Measurements from ENCODE around the gene CERS6. TPM values are rescaled to one million over a fixed set of nuclear protein-coding genes. Genes with fewer than 3 reads are reported as not detected.

CERS6 gene
- polyA plus RNA-seq, 3 donors, result 7.6 to 17.7 (median 15.6) TPM

DNA sequence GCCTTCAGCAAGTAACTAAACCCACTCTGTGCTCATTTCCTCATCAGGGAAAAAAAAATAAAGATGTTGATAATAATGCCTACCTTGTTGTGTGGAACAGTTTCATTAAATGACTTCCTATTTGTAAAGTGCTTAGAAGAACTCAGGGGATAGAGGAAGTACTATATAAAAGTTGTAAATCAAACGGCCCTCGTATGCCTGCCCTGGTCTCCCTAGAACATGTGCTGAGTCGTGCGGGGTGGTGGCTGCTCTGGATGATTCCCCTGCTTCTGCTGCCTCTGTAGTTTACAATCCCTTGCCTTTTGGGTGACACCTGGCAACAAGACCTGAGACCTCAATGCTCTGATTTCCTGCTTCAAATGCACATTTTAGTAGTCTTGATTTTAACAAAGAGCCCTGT lies 170.0 kb downstream of the CERS6 start:
- Mint-ChIP-seq H3K36me3 (no peaks in the 10 kb centered on the region), H3K27ac (peak overlapping the region in 3 of 7 donors; percentile 62 to 85 (median 76)), H3K4me3 (no peak overlapping the region), H3K4me1 (peaks cover 13% of the 10 kb centered on the region), H3K9me3 (peaks cover 0 to 1% (median 0%) of the 10 kb centered on the region in 7 donors), H3K27me3 (ENCODE audit: low read depth in 3 of 3) (no peaks in the 10 kb centered on the region)
- H4K20me1 ChIP-seq (ENCODE audit: insufficient read depth, low read length), result peaks cover 37% of the 10 kb centered on the region
- TF ChIP-seq, protein P1, sequence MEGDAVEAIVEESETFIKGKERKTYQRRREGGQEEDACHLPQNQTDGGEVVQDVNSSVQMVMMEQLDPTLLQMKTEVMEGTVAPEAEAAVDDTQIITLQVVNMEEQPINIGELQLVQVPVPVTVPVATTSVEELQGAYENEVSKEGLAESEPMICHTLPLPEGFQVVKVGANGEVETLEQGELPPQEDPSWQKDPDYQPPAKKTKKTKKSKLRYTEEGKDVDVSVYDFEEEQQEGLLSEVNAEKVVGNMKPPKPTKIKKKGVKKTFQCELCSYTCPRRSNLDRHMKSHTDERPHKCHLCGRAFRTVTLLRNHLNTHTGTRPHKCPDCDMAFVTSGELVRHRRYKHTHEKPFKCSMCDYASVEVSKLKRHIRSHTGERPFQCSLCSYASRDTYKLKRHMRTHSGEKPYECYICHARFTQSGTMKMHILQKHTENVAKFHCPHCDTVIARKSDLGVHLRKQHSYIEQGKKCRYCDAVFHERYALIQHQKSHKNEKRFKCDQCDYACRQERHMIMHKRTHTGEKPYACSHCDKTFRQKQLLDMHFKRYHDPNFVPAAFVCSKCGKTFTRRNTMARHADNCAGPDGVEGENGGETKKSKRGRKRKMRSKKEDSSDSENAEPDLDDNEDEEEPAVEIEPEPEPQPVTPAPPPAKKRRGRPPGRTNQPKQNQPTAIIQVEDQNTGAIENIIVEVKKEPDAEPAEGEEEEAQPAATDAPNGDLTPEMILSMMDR (IDR thresholded peaks at IDR 0.05), result no peak
- H3K4me1 ChIP-seq (ENCODE audit: control insufficient read depth in 1 of 2, insufficient read depth in 2 of 2, low read length in 2 of 2), result peaks cover 0 to 11% of the 10 kb centered on the region in 2 donors
- intact Hi-C loops (cut with micrococcal nuclease), result no loop called here
- H3K79me2 ChIP-seq (ENCODE audit: insufficient read depth, low read length), result peaks cover 15% of the 10 kb centered on the region
- H3K27me3 ChIP-seq (ENCODE audit: control insufficient read depth in 2 of 2, insufficient read depth in 2 of 2, low read length in 2 of 2), result no peaks in the 10 kb centered on the region
- H2AFZ ChIP-seq (ENCODE audit: insufficient read depth, low read depth, low read length, poor library complexity, severe bottlenecking), result no peak overlapping the region
- no peaks in the 10 kb centered on the region for H3K36me3 ChIP-seq (replicated peaks in 1 of 2; ENCODE audit: control insufficient read depth in 1 of 2, insufficient read depth in 2 of 2, low read length in 2 of 2)
- DNase-seq, result peak in 1 of 3 donors; percentile 3
- no peak overlapping the region for H3K9ac ChIP-seq (ENCODE audit: insufficient read depth, low read length, poor library complexity, severe bottlenecking)
- whole genome bisulfite sequencing (ENCODE audit: insufficient coverage), result 0% methylated on average over 4 of the region's 4 CpGs
- no peak overlapping the region for H3K4me2 ChIP-seq (replicated peaks; ENCODE audit: extremely low read depth, low read length, poor library complexity, severe bottlenecking)
- no peak overlapping the region for H3K4me3 ChIP-seq (replicated peaks in 1 of 3; ENCODE audit: low read depth in 2 of 3, low read length in 3 of 3)
- H3K27ac ChIP-seq (ENCODE audit: low read depth in 1 of 2, low read length in 2 of 2), result no peak overlapping the region
- no peaks in the 10 kb centered on the region for H3K9me3 ChIP-seq (replicated peaks in 1 of 2; ENCODE audit: control insufficient read depth in 1 of 2, insufficient read depth in 1 of 2, low read length in 2 of 2)

DNA sequence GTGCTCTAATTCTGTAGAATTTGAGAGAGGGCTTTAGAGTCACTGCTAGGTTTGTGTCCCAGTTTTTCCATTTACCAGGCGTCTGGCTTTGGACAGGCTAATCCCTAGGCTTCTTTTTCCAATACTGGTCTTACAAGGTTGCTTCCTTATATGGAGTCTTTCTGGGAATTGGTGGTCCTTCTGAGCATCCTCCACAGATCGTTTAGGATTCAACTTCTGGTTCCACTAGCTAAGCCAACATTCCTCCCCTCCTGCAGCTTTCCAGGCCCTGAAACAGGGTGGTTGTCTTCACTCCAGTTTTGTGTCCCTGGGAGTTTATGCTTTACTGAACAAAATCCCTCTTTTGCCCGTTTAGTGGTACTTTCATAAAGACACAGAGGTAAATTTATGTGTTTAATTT lies 170.6 kb downstream of the CERS6 start:
- H3K4me1 Mint-ChIP-seq, result peaks cover 13% of the 10 kb centered on the region

More for the DNA sequence above, 170.6 kb downstream of the CERS6 start:
- Mint-ChIP-seq H3K36me3 (no peaks in the 10 kb centered on the region), H3K27ac (no peak overlapping the region), H3K9me3 (peaks cover 0 to 1% (median 0%) of the 10 kb centered on the region in 7 donors), H3K27me3 (ENCODE audit: low read depth in 3 of 3) (no peaks in the 10 kb centered on the region), H3K4me3 (no peak overlapping the region)
- H3K9ac ChIP-seq (ENCODE audit: insufficient read depth, low read length, poor library complexity, severe bottlenecking), result no peak overlapping the region
- peaks cover 0 to 11% of the 10 kb centered on the region in 2 donors for H3K4me1 ChIP-seq (ENCODE audit: control insufficient read depth in 1 of 2, insufficient read depth in 2 of 2, low read length in 2 of 2)
- DNase-seq, result no peak
- no peak overlapping the region for H3K4me3 ChIP-seq (replicated peaks in 1 of 3; ENCODE audit: low read depth in 2 of 3, low read length in 3 of 3)
- H3K9me3 ChIP-seq (replicated peaks in 1 of 2; ENCODE audit: control insufficient read depth in 1 of 2, insufficient read depth in 1 of 2, low read length in 2 of 2), result no peaks in the 10 kb centered on the region
- no peaks in the 10 kb centered on the region for H3K27me3 ChIP-seq (ENCODE audit: control insufficient read depth in 2 of 2, insufficient read depth in 2 of 2, low read length in 2 of 2)
- intact Hi-C loops (cut with micrococcal nuclease), result no loop called here
- no peak overlapping the region for H3K27ac ChIP-seq (ENCODE audit: low read depth in 1 of 2, low read length in 2 of 2)
- WGBS (ENCODE audit: insufficient coverage), result no CpG with 5 or more reads among the region's 3 CpGs
- TF ChIP-seq, protein P1 (IDR thresholded peaks at IDR 0.05), result no peak
- peaks cover 37% of the 10 kb centered on the region for H4K20me1 ChIP-seq (ENCODE audit: insufficient read depth, low read length)
- H3K36me3 ChIP-seq (replicated peaks in 1 of 2; ENCODE audit: control insufficient read depth in 1 of 2, insufficient read depth in 2 of 2, low read length in 2 of 2), result no peaks in the 10 kb centered on the region
- H2AFZ ChIP-seq (ENCODE audit: insufficient read depth, low read depth, low read length, poor library complexity, severe bottlenecking), result no peak overlapping the region
- no peak overlapping the region for H3K4me2 ChIP-seq (replicated peaks; ENCODE audit: extremely low read depth, low read length, poor library complexity, severe bottlenecking)
- peaks cover 15% of the 10 kb centered on the region for H3K79me2 ChIP-seq (ENCODE audit: insufficient read depth, low read length)
